H1 (cell line): ENCODE data around the gene ZNF469. TPM values are rescaled to one million over a fixed set of nuclear protein-coding genes. Genes with fewer than 3 reads are reported as not detected.

Source experiments
- BRCA1 ChIP-seq: IDR thresholded peaks from 2 replicates; pipeline ENCODE4 v1.6.1; 2012; ENCODE audit warnings: low read depth, low read length, improper control_type of control experiment
- SIX5 ChIP-seq: IDR thresholded peaks from 2 replicates; pipeline ENCODE4 v1.6.1; 2011; ENCODE audit warnings: mild to moderate bottlenecking, low read depth, low read length
- TAF7 ChIP-seq: optimal IDR thresholded peaks from 2 replicates; pipeline ENCODE3; 2011; ENCODE audit warnings: low read depth, mild to moderate bottlenecking, inconsistent platforms, low read length, moderate library complexity, borderline replicate concordance
- ZNF274 ChIP-seq: IDR thresholded peaks from 2 replicates; pipeline ENCODE4 v1.7.0; 2012; ENCODE audit warnings: low read length, borderline replicate concordance; ENCODE audit errors: extremely low read depth
- polyA plus RNA-seq, 7 experiments: library from polyadenylated mRNA; depleted of rRNA in 3 of 7; stranded (reverse) in 5 of 7; unstranded in 2 of 7; fragments of >200 nt in 5 of 7; fragments of 200-250 nt in 2 of 7; gene quantifications; 1 replicate in 5 of 7; 2 replicates in 1 of 7; 4 replicates in 1 of 7; pipeline versions ENCODE4 v1.2.1 to v1.2.3, GENCODE V29; 2011 to 2013; ENCODE audit warnings: missing spikeins in 2 of 7, mixed read lengths in 2 of 7
- total RNA-seq: library from RNA; stranded (reverse); fragmentation: NEBNext Ultra II Directional; extraction: Animal tissue kit (Norgen Biotek cat#: 25700); gene quantifications from 2 replicates; pipeline ENCODE4 v1.2.1, GENCODE V29; 2021
- TF ChIP-seq, protein P1 (sequence below): fragments of 300-600 bp; sonication (generic); IDR thresholded peaks from 2 replicates; pipeline ENCODE4 v1.7.1; 2012; ENCODE audit warnings: low read length, moderate library complexity, mild to moderate bottlenecking, inconsistent platforms; ENCODE audit not compliant: insufficient replicate concordance

ZNF469 gene
- total and polyA plus RNA-seq, 2 of the 8 experiments (the other 6 are each of a cell fraction or from before 2014, with no cell fraction given), result 0.30 to 1.8 TPM

DNA sequence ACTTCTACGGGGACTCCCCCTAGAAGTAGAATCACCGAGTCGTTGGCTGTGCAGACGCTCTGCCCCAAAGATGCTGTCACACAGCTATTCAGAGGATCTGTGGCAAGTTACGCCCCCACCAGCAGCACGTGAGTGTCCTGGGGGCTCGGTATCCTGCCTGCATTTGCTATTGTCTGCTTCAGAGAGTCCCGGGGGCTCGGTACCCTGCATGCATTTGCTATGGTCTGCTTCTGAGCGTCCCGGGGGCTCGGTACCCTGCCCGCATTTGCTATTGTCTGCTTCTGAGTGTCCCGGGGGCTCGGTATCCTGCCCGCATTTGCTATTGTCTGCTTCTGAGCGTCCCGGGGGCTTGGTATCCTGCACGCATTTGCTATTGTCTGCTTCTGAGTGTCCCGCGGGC lies 23.8 kb upstream of the ZNF469 start (continued):
- TF ChIP-seq, protein P1, sequence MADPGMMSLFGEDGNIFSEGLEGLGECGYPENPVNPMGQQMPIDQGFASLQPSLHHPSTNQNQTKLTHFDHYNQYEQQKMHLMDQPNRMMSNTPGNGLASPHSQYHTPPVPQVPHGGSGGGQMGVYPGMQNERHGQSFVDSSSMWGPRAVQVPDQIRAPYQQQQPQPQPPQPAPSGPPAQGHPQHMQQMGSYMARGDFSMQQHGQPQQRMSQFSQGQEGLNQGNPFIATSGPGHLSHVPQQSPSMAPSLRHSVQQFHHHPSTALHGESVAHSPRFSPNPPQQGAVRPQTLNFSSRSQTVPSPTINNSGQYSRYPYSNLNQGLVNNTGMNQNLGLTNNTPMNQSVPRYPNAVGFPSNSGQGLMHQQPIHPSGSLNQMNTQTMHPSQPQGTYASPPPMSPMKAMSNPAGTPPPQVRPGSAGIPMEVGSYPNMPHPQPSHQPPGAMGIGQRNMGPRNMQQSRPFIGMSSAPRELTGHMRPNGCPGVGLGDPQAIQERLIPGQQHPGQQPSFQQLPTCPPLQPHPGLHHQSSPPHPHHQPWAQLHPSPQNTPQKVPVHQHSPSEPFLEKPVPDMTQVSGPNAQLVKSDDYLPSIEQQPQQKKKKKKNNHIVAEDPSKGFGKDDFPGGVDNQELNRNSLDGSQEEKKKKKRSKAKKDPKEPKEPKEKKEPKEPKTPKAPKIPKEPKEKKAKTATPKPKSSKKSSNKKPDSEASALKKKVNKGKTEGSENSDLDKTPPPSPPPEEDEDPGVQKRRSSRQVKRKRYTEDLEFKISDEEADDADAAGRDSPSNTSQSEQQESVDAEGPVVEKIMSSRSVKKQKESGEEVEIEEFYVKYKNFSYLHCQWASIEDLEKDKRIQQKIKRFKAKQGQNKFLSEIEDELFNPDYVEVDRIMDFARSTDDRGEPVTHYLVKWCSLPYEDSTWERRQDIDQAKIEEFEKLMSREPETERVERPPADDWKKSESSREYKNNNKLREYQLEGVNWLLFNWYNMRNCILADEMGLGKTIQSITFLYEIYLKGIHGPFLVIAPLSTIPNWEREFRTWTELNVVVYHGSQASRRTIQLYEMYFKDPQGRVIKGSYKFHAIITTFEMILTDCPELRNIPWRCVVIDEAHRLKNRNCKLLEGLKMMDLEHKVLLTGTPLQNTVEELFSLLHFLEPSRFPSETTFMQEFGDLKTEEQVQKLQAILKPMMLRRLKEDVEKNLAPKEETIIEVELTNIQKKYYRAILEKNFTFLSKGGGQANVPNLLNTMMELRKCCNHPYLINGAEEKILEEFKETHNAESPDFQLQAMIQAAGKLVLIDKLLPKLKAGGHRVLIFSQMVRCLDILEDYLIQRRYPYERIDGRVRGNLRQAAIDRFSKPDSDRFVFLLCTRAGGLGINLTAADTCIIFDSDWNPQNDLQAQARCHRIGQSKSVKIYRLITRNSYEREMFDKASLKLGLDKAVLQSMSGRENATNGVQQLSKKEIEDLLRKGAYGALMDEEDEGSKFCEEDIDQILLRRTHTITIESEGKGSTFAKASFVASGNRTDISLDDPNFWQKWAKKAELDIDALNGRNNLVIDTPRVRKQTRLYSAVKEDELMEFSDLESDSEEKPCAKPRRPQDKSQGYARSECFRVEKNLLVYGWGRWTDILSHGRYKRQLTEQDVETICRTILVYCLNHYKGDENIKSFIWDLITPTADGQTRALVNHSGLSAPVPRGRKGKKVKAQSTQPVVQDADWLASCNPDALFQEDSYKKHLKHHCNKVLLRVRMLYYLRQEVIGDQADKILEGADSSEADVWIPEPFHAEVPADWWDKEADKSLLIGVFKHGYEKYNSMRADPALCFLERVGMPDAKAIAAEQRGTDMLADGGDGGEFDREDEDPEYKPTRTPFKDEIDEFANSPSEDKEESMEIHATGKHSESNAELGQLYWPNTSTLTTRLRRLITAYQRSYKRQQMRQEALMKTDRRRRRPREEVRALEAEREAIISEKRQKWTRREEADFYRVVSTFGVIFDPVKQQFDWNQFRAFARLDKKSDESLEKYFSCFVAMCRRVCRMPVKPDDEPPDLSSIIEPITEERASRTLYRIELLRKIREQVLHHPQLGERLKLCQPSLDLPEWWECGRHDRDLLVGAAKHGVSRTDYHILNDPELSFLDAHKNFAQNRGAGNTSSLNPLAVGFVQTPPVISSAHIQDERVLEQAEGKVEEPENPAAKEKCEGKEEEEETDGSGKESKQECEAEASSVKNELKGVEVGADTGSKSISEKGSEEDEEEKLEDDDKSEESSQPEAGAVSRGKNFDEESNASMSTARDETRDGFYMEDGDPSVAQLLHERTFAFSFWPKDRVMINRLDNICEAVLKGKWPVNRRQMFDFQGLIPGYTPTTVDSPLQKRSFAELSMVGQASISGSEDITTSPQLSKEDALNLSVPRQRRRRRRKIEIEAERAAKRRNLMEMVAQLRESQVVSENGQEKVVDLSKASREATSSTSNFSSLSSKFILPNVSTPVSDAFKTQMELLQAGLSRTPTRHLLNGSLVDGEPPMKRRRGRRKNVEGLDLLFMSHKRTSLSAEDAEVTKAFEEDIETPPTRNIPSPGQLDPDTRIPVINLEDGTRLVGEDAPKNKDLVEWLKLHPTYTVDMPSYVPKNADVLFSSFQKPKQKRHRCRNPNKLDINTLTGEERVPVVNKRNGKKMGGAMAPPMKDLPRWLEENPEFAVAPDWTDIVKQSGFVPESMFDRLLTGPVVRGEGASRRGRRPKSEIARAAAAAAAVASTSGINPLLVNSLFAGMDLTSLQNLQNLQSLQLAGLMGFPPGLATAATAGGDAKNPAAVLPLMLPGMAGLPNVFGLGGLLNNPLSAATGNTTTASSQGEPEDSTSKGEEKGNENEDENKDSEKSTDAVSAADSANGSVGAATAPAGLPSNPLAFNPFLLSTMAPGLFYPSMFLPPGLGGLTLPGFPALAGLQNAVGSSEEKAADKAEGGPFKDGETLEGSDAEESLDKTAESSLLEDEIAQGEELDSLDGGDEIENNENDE, result no peak
- TF ChIP-seq TAF7 (no peak), SIX5 (no peak), ZNF274 (no peak), BRCA1 (no peak)
